H1 (cell line): ENCODE measurements around the gene ZDHHC8. TPM values are rescaled to one million over a fixed set of nuclear protein-coding genes. Genes with fewer than 3 reads are reported as not detected.
A peak's percentile ranks its signal among the peaks of the same experiment; 100 is the strongest.

ENCODE experiments used
- CHD1 ChIP-seq: IDR thresholded peaks from 2 replicates; pipeline ENCODE4 v1.6.1; 2012; ENCODE audit warnings: low read depth, low read length, improper control_type of control experiment
- E2F6 ChIP-seq: IDR thresholded peaks from 2 replicates; pipeline ENCODE4 v1.6.1; 2012; ENCODE audit warnings: inconsistent platforms
- EP300 ChIP-seq, 2 experiments: IDR thresholded peaks; 1 replicate in 1 of 2; 2 replicates in 1 of 2; pipeline ENCODE4 v1.6.1; 2011 to 2012; ENCODE audit warnings: low read depth in 2 of 2, low read length in 2 of 2, mild to moderate bottlenecking in 2 of 2, borderline replicate concordance in 1 of 2, inconsistent platforms in 1 of 2, moderate library complexity in 1 of 2
- JUN ChIP-seq: IDR thresholded peaks from 2 replicates; pipeline ENCODE4 v1.6.1; 2011; ENCODE audit warnings: low read depth, mild to moderate bottlenecking, improper control_type of control experiment, low read length
- NANOG ChIP-seq: IDR thresholded peaks from 2 replicates; pipeline ENCODE4 v1.6.1; 2011; ENCODE audit warnings: low read length, low read depth, mild to moderate bottlenecking, inconsistent platforms; ENCODE audit not compliant: insufficient read depth, poor library complexity, severe bottlenecking
- POLR2A ChIP-seq, 2 experiments: IDR thresholded peaks; 1 replicate in 1 of 2; 2 replicates in 1 of 2; pipeline ENCODE4 v1.6.1; 2011; ENCODE audit warnings: low read depth in 2 of 2, low read length in 2 of 2, mild to moderate bottlenecking in 2 of 2; ENCODE audit errors: control extremely low read depth in 1 of 2
- POLR2AphosphoS5 ChIP-seq: IDR thresholded peaks from 2 replicates; pipeline ENCODE4 v1.6.1; 2011; ENCODE audit warnings: low read depth, low read length
- RNF2 ChIP-seq: fragments of 200-900, 300-1000 bp; sonication (generic); IDR thresholded peaks from 2 replicates; pipeline ENCODE4 v1.7.1; 2016; ENCODE audit warnings: borderline replicate concordance, low read depth, mild to moderate bottlenecking, antibody characterized with exemption, low read length; ENCODE audit not compliant: poor library complexity, severe bottlenecking; ENCODE audit errors: missing control alignments
- RXRA ChIP-seq: IDR thresholded peaks from 2 replicates; pipeline ENCODE4 v1.6.1; 2011; ENCODE audit warnings: low read depth, mild to moderate bottlenecking, low read length, moderate library complexity; ENCODE audit not compliant: insufficient read depth
- SIN3A ChIP-seq, 2 experiments: IDR thresholded peaks in 1 of 2; conservative IDR thresholded peaks in 1 of 2; 2 replicates each; pipeline ENCODE4 v1.6.1; 2011 to 2012; ENCODE audit warnings: low read length in 2 of 2, improper control_type of control experiment in 1 of 2, low read depth in 1 of 2, mild to moderate bottlenecking in 1 of 2
- SP1 ChIP-seq: IDR thresholded peaks from 2 replicates; pipeline ENCODE4 v1.6.1; 2011; ENCODE audit warnings: low read depth, low read length
- SRF ChIP-seq: IDR thresholded peaks from 2 replicates; pipeline ENCODE4 v1.6.1; 2011; ENCODE audit warnings: mild to moderate bottlenecking, low read depth, low read length, moderate library complexity
- TAF1 ChIP-seq: IDR thresholded peaks from 2 replicates; pipeline ENCODE4 v1.6.1; 2011; ENCODE audit warnings: mild to moderate bottlenecking, low read depth, low read length
- polyA plus RNA-seq, 7 experiments: library from polyadenylated mRNA; depleted of rRNA in 3 of 7; stranded (reverse) in 5 of 7; unstranded in 2 of 7; fragments of >200 nt in 5 of 7; fragments of 200-250 nt in 2 of 7; gene quantifications; 1 replicate in 5 of 7; 2 replicates in 1 of 7; 4 replicates in 1 of 7; pipeline versions ENCODE4 v1.2.1 to v1.2.3, GENCODE V29; 2011 to 2013; ENCODE audit warnings: missing spikeins in 2 of 7, mixed read lengths in 2 of 7
- total RNA-seq: library from RNA; stranded (reverse); fragmentation: NEBNext Ultra II Directional; extraction: Animal tissue kit (Norgen Biotek cat#: 25700); gene quantifications from 2 replicates; pipeline ENCODE4 v1.2.1, GENCODE V29; 2021
- TF ChIP-seq, protein P1 (sequence below), 3 experiments: IDR thresholded peaks; 1 replicate in 2 of 3; 2 replicates in 1 of 3; pipeline versions ENCODE4 v1.5.1 to v1.6.1; 2011; ENCODE audit warnings: low read length in 3 of 3, mild to moderate bottlenecking in 3 of 3, inconsistent platforms in 2 of 3, low read depth in 1 of 3, moderate library complexity in 1 of 3; ENCODE audit not compliant: insufficient read depth in 1 of 3; ENCODE audit errors: control extremely low read depth in 1 of 3

ZDHHC8 gene
- total and polyA plus RNA-seq, 2 of the 8 experiments (the other 6 are each of a cell fraction or from before 2014, with no cell fraction given), result 18.6 to 65.6 TPM

DNA sequence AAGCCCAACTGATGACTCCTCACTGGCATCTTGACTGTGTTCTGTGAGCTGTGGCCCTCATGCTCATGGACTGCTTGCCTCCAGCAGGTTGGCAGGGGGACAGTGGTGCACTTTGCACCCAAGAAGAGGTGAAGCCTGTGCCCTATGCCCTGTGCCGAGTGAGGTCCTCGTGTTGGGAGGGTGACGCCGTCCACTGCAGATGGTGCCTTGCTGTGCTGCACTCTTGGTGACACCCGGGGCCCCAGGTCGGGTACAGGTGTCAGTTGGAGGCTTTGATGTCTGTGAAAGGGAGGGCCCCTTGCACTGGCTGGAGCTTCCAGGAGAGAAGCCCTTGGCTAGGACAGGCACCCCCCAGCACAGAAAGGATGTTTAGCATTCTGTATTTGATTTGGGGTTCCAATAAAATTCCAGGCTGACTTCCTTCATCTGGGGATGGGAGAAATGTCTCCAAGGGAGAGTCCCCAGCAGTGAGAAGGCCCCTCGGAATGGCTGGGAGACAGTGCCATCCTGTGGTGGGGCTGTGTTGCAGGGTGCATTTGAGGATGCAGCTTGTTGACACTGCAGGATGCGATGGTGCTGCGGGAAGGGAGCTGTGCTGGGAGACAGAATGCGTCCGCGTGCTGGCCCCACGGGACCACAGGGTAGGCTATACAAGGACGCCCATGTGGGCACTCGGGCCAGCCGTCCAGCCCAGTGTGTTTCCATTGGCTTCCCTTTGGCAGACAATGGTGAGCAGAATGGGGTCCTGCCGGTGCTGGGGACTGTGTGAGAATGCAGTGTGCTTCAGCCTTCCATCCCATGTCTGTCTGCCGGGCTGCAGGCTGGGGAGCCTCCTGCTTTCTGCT, 2.5 kb upstream of the ZDHHC8 start (continued):
- TF ChIP-seq SIN3A (conservative IDR thresholded peaks at IDR 0.05 in 1 of 2, IDR thresholded peaks at IDR 0.05 in 1 of 2; ENCODE audit: low read depth in 1 of 2, low read length in 2 of 2), result no peak
- TF ChIP-seq SRF, result peak; percentile 53
- TF ChIP-seq CHD1, result no peak
- TF ChIP-seq E2F6, result no peak
- TF ChIP-seq TAF1, result no peak
- TF ChIP-seq POLR2A (IDR thresholded peaks at IDR 0.05; ENCODE audit: control extremely low read depth in 1 of 2, low read depth in 2 of 2, low read length in 2 of 2), result peak in 1 of 2 experiments; percentile 21; a peak in 1 of 3 replicates
- no peak for TF ChIP-seq RNF2
- TF ChIP-seq, protein P1, sequence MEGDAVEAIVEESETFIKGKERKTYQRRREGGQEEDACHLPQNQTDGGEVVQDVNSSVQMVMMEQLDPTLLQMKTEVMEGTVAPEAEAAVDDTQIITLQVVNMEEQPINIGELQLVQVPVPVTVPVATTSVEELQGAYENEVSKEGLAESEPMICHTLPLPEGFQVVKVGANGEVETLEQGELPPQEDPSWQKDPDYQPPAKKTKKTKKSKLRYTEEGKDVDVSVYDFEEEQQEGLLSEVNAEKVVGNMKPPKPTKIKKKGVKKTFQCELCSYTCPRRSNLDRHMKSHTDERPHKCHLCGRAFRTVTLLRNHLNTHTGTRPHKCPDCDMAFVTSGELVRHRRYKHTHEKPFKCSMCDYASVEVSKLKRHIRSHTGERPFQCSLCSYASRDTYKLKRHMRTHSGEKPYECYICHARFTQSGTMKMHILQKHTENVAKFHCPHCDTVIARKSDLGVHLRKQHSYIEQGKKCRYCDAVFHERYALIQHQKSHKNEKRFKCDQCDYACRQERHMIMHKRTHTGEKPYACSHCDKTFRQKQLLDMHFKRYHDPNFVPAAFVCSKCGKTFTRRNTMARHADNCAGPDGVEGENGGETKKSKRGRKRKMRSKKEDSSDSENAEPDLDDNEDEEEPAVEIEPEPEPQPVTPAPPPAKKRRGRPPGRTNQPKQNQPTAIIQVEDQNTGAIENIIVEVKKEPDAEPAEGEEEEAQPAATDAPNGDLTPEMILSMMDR (IDR thresholded peaks at IDR 0.05; ENCODE audit: control extremely low read depth in 1 of 3, insufficient read depth in 1 of 3, low read depth in 1 of 3, low read length in 3 of 3), result peak; percentile 31 to 81 (median 64)
- TF ChIP-seq EP300 (IDR thresholded peaks at IDR 0.05; ENCODE audit: borderline replicate concordance in 1 of 2, low read depth in 2 of 2, low read length in 2 of 2), result no peak
- peak; percentile 77 for TF ChIP-seq POLR2AphosphoS5
- no peak for TF ChIP-seq JUN
- no peak for TF ChIP-seq NANOG
- TF ChIP-seq SP1, result no peak
- no peak for TF ChIP-seq RXRA
